ENCODE measurements around the gene NCKAP5L.

GRCh38 chr12:49766115-49766455 lies 62.1 kb downstream of the NCKAP5L start:
- TF ChIP-seq, protein P1, sequence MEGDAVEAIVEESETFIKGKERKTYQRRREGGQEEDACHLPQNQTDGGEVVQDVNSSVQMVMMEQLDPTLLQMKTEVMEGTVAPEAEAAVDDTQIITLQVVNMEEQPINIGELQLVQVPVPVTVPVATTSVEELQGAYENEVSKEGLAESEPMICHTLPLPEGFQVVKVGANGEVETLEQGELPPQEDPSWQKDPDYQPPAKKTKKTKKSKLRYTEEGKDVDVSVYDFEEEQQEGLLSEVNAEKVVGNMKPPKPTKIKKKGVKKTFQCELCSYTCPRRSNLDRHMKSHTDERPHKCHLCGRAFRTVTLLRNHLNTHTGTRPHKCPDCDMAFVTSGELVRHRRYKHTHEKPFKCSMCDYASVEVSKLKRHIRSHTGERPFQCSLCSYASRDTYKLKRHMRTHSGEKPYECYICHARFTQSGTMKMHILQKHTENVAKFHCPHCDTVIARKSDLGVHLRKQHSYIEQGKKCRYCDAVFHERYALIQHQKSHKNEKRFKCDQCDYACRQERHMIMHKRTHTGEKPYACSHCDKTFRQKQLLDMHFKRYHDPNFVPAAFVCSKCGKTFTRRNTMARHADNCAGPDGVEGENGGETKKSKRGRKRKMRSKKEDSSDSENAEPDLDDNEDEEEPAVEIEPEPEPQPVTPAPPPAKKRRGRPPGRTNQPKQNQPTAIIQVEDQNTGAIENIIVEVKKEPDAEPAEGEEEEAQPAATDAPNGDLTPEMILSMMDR (IDR thresholded peaks at IDR 0.05; ENCODE audit: insufficient read depth, low read length, poor library complexity, severe bottlenecking), result no peak
- no peak for TF ChIP-seq EZH2phosphoT487 (conservative IDR thresholded peaks at IDR 0.05; ENCODE audit: low read length)

Data from SU-DHL-6 (cell line).